ENCODE data around the gene ACTA1.

DNA sequence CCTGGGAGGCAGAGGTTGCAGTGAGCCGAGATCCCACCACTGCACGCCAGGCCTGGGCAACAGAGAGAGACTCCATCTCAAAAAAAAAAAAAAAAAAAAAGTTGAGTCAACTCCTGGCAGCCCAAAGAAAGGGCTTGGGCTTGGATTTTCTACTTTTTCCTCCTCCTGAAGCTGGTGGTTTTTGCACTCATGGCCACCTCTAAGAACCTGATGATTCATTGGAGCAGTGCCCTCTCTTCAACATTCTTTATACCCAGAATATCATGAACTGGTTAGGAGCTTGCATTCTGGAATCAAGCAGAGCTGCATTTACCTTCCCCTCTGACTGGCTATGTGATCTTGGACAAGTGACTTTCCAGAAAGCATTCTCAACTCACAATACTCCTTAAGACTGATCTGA lies 3.5 kb upstream of the ACTA1 start:
- TF ChIP-seq, protein P1, sequence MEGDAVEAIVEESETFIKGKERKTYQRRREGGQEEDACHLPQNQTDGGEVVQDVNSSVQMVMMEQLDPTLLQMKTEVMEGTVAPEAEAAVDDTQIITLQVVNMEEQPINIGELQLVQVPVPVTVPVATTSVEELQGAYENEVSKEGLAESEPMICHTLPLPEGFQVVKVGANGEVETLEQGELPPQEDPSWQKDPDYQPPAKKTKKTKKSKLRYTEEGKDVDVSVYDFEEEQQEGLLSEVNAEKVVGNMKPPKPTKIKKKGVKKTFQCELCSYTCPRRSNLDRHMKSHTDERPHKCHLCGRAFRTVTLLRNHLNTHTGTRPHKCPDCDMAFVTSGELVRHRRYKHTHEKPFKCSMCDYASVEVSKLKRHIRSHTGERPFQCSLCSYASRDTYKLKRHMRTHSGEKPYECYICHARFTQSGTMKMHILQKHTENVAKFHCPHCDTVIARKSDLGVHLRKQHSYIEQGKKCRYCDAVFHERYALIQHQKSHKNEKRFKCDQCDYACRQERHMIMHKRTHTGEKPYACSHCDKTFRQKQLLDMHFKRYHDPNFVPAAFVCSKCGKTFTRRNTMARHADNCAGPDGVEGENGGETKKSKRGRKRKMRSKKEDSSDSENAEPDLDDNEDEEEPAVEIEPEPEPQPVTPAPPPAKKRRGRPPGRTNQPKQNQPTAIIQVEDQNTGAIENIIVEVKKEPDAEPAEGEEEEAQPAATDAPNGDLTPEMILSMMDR (IDR thresholded peaks at IDR 0.05; ENCODE audit: insufficient read depth, low read depth, low read length) = no peak
- no peak for TF ChIP-seq EZH2 (IDR thresholded peaks at IDR 0.05; ENCODE audit: insufficient read depth, low read length)

Measured in astrocyte (in vitro differentiated cells and primary cell).